Measurements from ENCODE around the gene PADI4. TPM values are rescaled to one million over a fixed set of nuclear protein-coding genes. Genes with fewer than 3 reads are reported as not detected.

Gene PADI4, protein sequence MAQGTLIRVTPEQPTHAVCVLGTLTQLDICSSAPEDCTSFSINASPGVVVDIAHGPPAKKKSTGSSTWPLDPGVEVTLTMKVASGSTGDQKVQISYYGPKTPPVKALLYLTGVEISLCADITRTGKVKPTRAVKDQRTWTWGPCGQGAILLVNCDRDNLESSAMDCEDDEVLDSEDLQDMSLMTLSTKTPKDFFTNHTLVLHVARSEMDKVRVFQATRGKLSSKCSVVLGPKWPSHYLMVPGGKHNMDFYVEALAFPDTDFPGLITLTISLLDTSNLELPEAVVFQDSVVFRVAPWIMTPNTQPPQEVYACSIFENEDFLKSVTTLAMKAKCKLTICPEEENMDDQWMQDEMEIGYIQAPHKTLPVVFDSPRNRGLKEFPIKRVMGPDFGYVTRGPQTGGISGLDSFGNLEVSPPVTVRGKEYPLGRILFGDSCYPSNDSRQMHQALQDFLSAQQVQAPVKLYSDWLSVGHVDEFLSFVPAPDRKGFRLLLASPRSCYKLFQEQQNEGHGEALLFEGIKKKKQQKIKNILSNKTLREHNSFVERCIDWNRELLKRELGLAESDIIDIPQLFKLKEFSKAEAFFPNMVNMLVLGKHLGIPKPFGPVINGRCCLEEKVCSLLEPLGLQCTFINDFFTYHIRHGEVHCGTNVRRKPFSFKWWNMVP
- total RNA-seq = not detected

DNA sequence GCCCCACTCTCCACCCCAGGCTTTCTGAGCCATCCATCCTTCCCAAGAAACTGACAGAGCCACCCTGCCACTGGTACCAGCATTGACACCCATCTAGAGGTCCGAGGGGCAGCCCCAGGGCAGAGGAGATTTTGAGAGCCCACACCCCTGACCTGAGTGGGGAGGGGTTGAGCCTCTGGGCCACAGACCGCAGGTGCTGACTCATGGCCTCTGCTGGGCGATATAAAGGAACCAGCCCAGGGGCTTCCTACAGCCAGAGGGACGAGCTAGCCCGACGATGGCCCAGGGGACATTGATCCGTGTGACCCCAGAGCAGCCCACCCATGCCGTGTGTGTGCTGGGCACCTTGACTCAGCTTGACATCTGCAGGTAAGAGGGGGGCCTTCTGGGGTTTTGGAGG lies at the start of gene PADI4:
Gene PADI4 (plus strand): TSS at position 252 of the 400 bp plus-strand sequence. CDS start 26 bp downstream, at position 278.
- Histone ChIP-seq H3K36me3 (no peaks in the 10 kb centered on the region), H3K4me1 (no peaks in the 10 kb centered on the region), H3K27me3 (no peaks in the 10 kb centered on the region), H3K4me3 (no peak within 1 kb of the TSS), H3K9me3 (no peaks in the 10 kb centered on the region), H3K27ac (no peak within 1 kb of the TSS)
- intact Hi-C loops (cut with DNase I) = no loop called here
- no peak for TF ChIP-seq CTCF (IDR thresholded peaks at IDR 0.05)
- DNase-seq (ENCODE audit: low spot score in 2 of 2) = no peak

- Histone ChIP-seq H3K36me3 (no peaks in the 10 kb centered on the region), H3K4me1 (no peaks in the 10 kb centered on the region), H3K27ac (no peak overlapping the region), H3K9me3 (peaks cover 0 to 11% of the 10 kb centered on the region in 2 donors), H3K27me3 (no peaks in the 10 kb centered on the region), H3K4me3 (no peak overlapping the region)
- no peak for DNase-seq (ENCODE audit: low spot score in 2 of 2)
- intact Hi-C loops (cut with DNase I) = no loop called here
- TF ChIP-seq CTCF (IDR thresholded peaks at IDR 0.05) = no peak
Observed at GRCh38 chr1:17258758-17259130, 49.3 kb upstream of the PADI4 start.

GRCh38 chr1:17259233-17259873 lies 48.6 kb upstream of the PADI4 start:
- TF ChIP-seq CTCF (IDR thresholded peaks at IDR 0.05) = no peak
- Histone ChIP-seq H3K4me3 (no peak overlapping the region), H3K4me1 (no peaks in the 10 kb centered on the region), H3K9me3 (peaks cover 0 to 11% of the 10 kb centered on the region in 2 donors), H3K27ac (no peak overlapping the region), H3K36me3 (no peaks in the 10 kb centered on the region), H3K27me3 (no peaks in the 10 kb centered on the region)
- intact Hi-C loops (cut with DNase I) = no loop called here
- DNase-seq (ENCODE audit: low spot score in 2 of 2) = no peak

GRCh38 chr1:17260264-17260663 lies 47.7 kb upstream of the PADI4 start:
- H3K27me3 ChIP-seq = no peaks in the 10 kb centered on the region
- no peak for DNase-seq (ENCODE audit: low spot score in 2 of 2)
- TF ChIP-seq CTCF (IDR thresholded peaks at IDR 0.05) = no peak
- intact Hi-C loops (cut with DNase I) = no loop called here
- no peak overlapping the region for H3K4me3 ChIP-seq
- peaks cover 0 to 11% of the 10 kb centered on the region in 2 donors for H3K9me3 ChIP-seq
- no peaks in the 10 kb centered on the region for H3K4me1 ChIP-seq
- no peak overlapping the region for H3K27ac ChIP-seq
- H3K36me3 ChIP-seq = no peaks in the 10 kb centered on the region

DNA sequence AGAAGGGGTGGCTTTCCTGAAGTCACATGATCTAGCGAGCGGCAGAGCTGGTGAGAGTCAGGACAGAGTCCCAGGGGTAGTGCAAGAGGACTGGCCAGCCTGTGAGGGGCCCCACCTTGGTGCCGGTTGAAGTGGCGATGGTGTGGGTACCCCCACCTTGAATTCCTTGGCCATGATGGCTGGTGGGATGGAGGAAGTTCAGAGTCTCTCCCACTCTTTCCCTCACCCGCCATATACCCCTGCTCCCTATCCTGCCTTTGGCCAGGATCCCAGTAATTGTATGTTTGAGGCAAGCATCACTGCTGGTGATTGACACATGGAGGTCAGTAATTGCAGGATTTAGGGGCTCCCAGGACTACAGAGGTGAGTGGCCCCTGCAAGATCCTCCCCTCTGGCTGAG lies 47.3 kb upstream of the PADI4 start:
- intact Hi-C loops (cut with DNase I) = no loop called here
- TF ChIP-seq CTCF (IDR thresholded peaks at IDR 0.05) = no peak
- H3K4me3 ChIP-seq = no peak overlapping the region
- H3K4me1 ChIP-seq = no peaks in the 10 kb centered on the region
- DNase-seq (ENCODE audit: low spot score in 2 of 2) = no peak
- H3K36me3 ChIP-seq = no peaks in the 10 kb centered on the region
- peaks cover 0 to 11% of the 10 kb centered on the region in 2 donors for H3K9me3 ChIP-seq
- no peaks in the 10 kb centered on the region for H3K27me3 ChIP-seq
- no peak overlapping the region for H3K27ac ChIP-seq
